IPS-15b (cell line): ENCODE measurements around the gene NTF3.

Experiments
- H3K27me3 ChIP-seq: one replicate; pipeline ENCODE4 v1.6.1; 2013; ENCODE audit warnings: low read length; ENCODE audit not compliant: control insufficient read depth, insufficient read depth
- H3K36me3 ChIP-seq: one replicate; pipeline ENCODE4 v1.6.1; 2013; ENCODE audit warnings: low read length; ENCODE audit not compliant: control insufficient read depth, insufficient read depth
- H3K4me1 ChIP-seq: one replicate; pipeline ENCODE4 v1.6.1; 2013; ENCODE audit warnings: mild to moderate bottlenecking, low read length; ENCODE audit not compliant: control insufficient read depth, insufficient read depth
- H3K4me3 ChIP-seq: one replicate; pipeline ENCODE4 v1.5.1; 2013; ENCODE audit warnings: low read depth, low read length
- H3K9ac ChIP-seq: one replicate; pipeline ENCODE4 v1.6.1; 2013; ENCODE audit warnings: low read depth, mild to moderate bottlenecking, low read length
- H3K9me3 ChIP-seq: one replicate; pipeline ENCODE4 v1.6.1; 2013; ENCODE audit warnings: mild to moderate bottlenecking, low read length; ENCODE audit not compliant: control insufficient read depth, insufficient read depth

Gene NTF3

GRCh38 chr12:5451251-5451650 is 19.3 kb downstream of the NTF3 start:
- Histone ChIP-seq H3K36me3 (no peaks in the 10 kb centered on the region), H3K4me3 (no peak overlapping the region), H3K9me3 (no peaks in the 10 kb centered on the region), H3K4me1 (no peaks in the 10 kb centered on the region), H3K9ac (no peak overlapping the region), H3K27me3 (peaks cover 3% of the 10 kb centered on the region)

GRCh38 chr12:5452569-5452968 is 20.7 kb downstream of the NTF3 start:
- Histone ChIP-seq H3K9ac (no peak overlapping the region), H3K4me3 (no peak overlapping the region), H3K36me3 (no peaks in the 10 kb centered on the region), H3K27me3 (peaks cover 3% of the 10 kb centered on the region), H3K4me1 (no peaks in the 10 kb centered on the region), H3K9me3 (no peaks in the 10 kb centered on the region)

- H3K9ac ChIP-seq, result no peak overlapping the region
- no peaks in the 10 kb centered on the region for H3K36me3 ChIP-seq
- H3K27me3 ChIP-seq, result peaks cover 3% of the 10 kb centered on the region
- H3K4me1 ChIP-seq, result no peaks in the 10 kb centered on the region
- no peak overlapping the region for H3K4me3 ChIP-seq
- H3K9me3 ChIP-seq, result no peaks in the 10 kb centered on the region
Measured at GRCh38 chr12:5453466-5453865, 21.6 kb downstream of the NTF3 start.

GRCh38 chr12:5455045-5455444 is 23.1 kb downstream of the NTF3 start:
- no peaks in the 10 kb centered on the region for H3K4me1 ChIP-seq
- H3K4me3 ChIP-seq, result no peak overlapping the region
- H3K27me3 ChIP-seq, result no peaks in the 10 kb centered on the region
- no peaks in the 10 kb centered on the region for H3K9me3 ChIP-seq
- no peak overlapping the region for H3K9ac ChIP-seq
- H3K36me3 ChIP-seq, result no peaks in the 10 kb centered on the region

- Histone ChIP-seq H3K36me3 (no peaks in the 10 kb centered on the region), H3K4me1 (no peaks in the 10 kb centered on the region), H3K9me3 (no peaks in the 10 kb centered on the region), H3K9ac (no peak overlapping the region), H3K4me3 (no peak overlapping the region), H3K27me3 (no peaks in the 10 kb centered on the region)
Measured at GRCh38 chr12:5456030-5456429, 24.1 kb downstream of the NTF3 start.

GRCh38 chr12:5456906-5457305 is 25.0 kb downstream of the NTF3 start:
- no peak overlapping the region for H3K9ac ChIP-seq
- no peaks in the 10 kb centered on the region for H3K9me3 ChIP-seq
- no peaks in the 10 kb centered on the region for H3K36me3 ChIP-seq
- H3K4me1 ChIP-seq, result no peaks in the 10 kb centered on the region
- no peak overlapping the region for H3K4me3 ChIP-seq
- H3K27me3 ChIP-seq, result no peaks in the 10 kb centered on the region

- Histone ChIP-seq H3K27me3 (no peaks in the 10 kb centered on the region), H3K36me3 (no peaks in the 10 kb centered on the region), H3K9me3 (no peaks in the 10 kb centered on the region), H3K4me1 (no peaks in the 10 kb centered on the region), H3K4me3 (no peak overlapping the region), H3K9ac (no peak overlapping the region)
Measured at GRCh38 chr12:5458229-5459050, 26.5 kb downstream of the NTF3 start.

- Histone ChIP-seq H3K9me3 (no peaks in the 10 kb centered on the region), H3K36me3 (no peaks in the 10 kb centered on the region), H3K9ac (no peak overlapping the region), H3K4me1 (no peaks in the 10 kb centered on the region), H3K27me3 (no peaks in the 10 kb centered on the region), H3K4me3 (no peak overlapping the region)
Measured at GRCh38 chr12:5459051-5459782, 27.3 kb downstream of the NTF3 start.

- H3K9me3 ChIP-seq, result no peaks in the 10 kb centered on the region
- H3K36me3 ChIP-seq, result no peaks in the 10 kb centered on the region
- no peak overlapping the region for H3K4me3 ChIP-seq
- H3K4me1 ChIP-seq, result no peaks in the 10 kb centered on the region
- no peaks in the 10 kb centered on the region for H3K27me3 ChIP-seq
- H3K9ac ChIP-seq, result no peak overlapping the region
Measured at GRCh38 chr12:5460817-5461216, 28.9 kb downstream of the NTF3 start.

GRCh38 chr12:5461966-5462365 is 30.1 kb downstream of the NTF3 start:
- Histone ChIP-seq H3K27me3 (no peaks in the 10 kb centered on the region), H3K4me3 (no peak overlapping the region), H3K36me3 (no peaks in the 10 kb centered on the region), H3K9ac (no peak overlapping the region), H3K9me3 (no peaks in the 10 kb centered on the region), H3K4me1 (no peaks in the 10 kb centered on the region)

- no peak overlapping the region for H3K9ac ChIP-seq
- H3K36me3 ChIP-seq, result no peaks in the 10 kb centered on the region
- no peaks in the 10 kb centered on the region for H3K27me3 ChIP-seq
- no peak overlapping the region for H3K4me3 ChIP-seq
- no peaks in the 10 kb centered on the region for H3K4me1 ChIP-seq
- H3K9me3 ChIP-seq, result no peaks in the 10 kb centered on the region
Measured at GRCh38 chr12:5464096-5464495, 32.2 kb downstream of the NTF3 start.

- H3K27me3 ChIP-seq, result no peaks in the 10 kb centered on the region
- H3K9me3 ChIP-seq, result no peaks in the 10 kb centered on the region
- H3K9ac ChIP-seq, result no peak overlapping the region
- no peaks in the 10 kb centered on the region for H3K36me3 ChIP-seq
- no peak overlapping the region for H3K4me3 ChIP-seq
- no peaks in the 10 kb centered on the region for H3K4me1 ChIP-seq
Measured at GRCh38 chr12:5465384-5465783, 33.5 kb downstream of the NTF3 start.
